Activated CD4-positive, alpha-beta T cell treated with anti-CD3 and anti-CD28 coated beads for 24 hours (primary cell): Measurements from ENCODE around the gene BRCA1.
"Not testable (repeated sequence)": the region's sequence is repeated elsewhere in the genome, so short reads cannot be mapped to it uniquely, and the experiment has no call there.

Experiments used
- DNase-seq, 2 donors: peaks; one replicate each; pipeline ENCODE4 v3.0.0-alpha.2; 2020; ENCODE audit warnings: low read depth in 2 of 2

The BRCA1 gene

GRCh38 chr17:43134774-43135453 lies 9.8 kb upstream of the BRCA1 start:
- DNase-seq, result no peak

DNA sequence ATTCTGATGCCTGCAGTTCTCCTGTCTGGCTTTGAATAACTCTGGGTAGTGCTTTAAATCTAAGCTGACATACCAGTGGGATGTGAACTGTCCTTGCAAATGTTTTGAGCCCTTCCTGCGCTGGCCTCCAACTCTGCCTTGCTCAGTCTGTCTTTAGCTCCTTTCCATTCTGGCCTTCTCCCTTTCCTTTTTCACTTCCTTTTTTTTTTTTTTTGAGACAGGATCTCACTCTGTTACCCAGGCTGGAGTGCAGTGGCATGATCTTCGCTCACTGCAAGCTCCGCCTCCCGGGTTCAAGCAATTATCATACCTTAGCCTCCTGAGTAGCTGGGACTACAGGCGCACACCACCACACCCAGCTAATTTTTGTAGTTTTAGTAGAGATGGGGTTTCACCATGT lies 8.3 kb upstream of the BRCA1 start:
- DNase-seq, result not testable (repeated sequence)

DNA sequence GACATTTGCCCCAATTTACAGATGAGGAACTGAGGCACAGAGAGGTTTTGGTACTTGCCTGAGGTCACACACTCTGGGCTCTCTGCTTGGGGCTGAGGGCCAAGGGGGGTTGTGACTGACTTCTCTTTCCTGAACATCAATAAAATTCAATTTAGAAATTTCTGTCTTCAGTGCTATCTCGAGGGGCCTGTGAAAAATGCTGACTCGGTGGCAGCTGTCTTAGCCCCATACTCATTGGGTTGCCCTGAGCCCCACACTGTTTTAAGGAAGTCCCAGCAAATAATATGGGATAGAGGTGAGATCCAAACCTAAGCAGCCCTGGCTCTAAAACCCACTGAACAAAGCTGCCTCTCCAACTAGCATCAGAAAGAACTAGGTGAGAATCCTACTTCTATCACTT lies 7.0 kb upstream of the BRCA1 start:
- DNase-seq, result no peak

DNA sequence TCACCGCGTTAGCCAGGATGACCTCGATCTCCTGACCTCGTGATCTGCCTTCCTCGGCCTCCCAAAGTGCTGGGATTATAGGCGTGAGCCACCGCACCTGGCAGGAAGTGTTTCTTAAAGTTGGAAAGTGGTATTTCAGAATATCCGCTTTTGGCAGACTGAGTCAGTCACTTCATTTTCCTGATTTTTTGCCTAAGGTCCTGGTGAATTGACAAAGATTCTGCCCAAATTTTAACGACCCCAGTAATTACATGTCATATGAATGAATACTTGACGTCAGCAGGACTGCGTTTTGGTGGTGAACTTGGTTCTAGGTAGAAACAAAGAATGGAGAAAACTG lies 4.5 kb upstream of the BRCA1 start:
- DNase-seq, result no peak

- not testable (repeated sequence) for DNase-seq
Observed at GRCh38 chr17:43127333-43127876, 2.2 kb upstream of the BRCA1 start.

DNA sequence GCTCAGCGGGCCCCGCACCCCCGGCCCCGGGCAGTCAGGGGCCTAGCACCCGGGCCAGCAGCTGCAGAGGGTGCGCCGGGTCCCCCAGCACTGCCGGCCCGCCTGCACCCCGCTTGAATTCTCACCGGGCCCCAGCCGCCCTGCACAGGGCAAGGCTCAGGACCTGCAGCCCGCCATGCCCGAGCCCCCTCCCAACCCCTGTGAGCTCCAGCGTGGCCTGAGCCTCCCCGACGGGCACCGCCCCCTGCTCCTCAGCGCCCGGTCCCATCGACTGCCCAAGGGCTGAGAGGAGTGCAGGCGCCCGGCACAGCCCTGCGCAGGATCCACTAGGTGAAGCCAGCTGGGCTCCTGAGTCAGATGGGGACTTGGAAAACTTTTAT lies 1.7 kb upstream of the BRCA1 start:
- DNase-seq, result no peak

- peak in 1 of 2 donors; percentile 7 for DNase-seq
Observed at GRCh38 chr17:43125967-43126910, 1.1 kb upstream of the BRCA1 start.

DNA sequence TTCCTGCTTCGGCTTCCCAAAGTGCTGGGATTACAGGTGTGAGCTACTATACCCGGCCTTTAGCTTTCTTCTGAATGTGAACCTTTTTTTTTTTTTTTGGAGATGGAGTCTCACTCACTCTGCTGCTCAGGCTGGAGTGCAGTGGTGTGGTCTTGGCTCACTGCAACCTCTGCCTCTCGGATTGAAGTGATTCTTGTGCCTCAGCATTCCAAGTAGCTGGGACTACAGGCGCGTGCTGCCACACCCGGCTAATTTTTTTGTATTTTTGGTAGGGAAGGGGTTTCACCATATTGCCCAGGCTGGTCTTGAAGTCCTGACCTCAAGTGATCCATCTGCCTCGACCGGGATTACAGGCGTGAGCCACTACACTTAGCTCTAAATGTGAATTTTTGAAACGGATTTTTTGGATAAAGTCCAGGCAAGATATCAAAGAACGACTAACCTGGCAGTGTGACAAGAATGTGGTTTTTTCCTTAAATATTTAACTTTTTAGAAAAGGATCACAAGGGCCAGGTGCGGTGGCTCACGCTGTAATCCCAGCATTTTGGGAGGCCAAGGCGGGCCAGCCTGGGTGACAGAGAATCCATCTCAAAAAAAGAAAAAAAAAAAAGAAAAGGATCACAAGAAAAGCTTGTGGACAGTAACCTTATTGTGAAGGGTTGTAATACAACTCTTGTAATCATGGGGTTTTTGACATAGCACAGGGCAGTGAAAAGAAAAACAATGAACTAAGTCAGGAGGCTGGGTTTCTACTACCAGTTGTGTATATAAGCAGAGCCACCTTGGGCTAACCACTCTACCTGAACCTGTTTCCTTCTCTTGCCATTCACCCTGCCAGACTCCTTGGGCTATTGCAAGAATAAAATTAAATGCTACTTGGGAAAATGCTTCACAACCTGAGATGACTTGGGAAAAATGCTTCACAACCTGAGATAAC lies 6.2 kb downstream of the BRCA1 start:
- DNase-seq, result no peak

- DNase-seq, result no peak
Observed at GRCh38 chr17:43114151-43114552, 11.0 kb downstream of the BRCA1 start.

- no peak for DNase-seq
Observed at GRCh38 chr17:43106552-43106951, 18.6 kb downstream of the BRCA1 start.

- DNase-seq, result no peak
Observed at GRCh38 chr17:43105146-43105545, 20.0 kb downstream of the BRCA1 start.

- no peak for DNase-seq
Observed at GRCh38 chr17:43104665-43105064, 20.5 kb downstream of the BRCA1 start.

GRCh38 chr17:43095364-43095763 lies 29.8 kb downstream of the BRCA1 start:
- DNase-seq, result not testable (repeated sequence)

- DNase-seq, result no peak
Observed at GRCh38 chr17:43094129-43094835, 30.9 kb downstream of the BRCA1 start.

DNA sequence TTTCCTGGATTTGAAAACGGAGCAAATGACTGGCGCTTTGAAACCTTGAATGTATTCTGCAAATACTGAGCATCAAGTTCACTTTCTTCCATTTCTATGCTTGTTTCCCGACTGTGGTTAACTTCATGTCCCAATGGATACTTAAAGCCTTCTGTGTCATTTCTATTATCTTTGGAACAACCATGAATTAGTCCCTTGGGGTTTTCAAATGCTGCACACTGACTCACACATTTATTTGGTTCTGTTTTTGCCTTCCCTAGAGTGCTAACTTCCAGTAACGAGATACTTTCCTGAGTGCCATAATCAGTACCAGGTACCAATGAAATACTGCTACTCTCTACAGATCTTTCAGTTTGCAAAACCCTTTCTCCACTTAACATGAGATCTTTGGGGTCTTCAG lies 32.3 kb downstream of the BRCA1 start:
- DNase-seq, result no peak

DNA sequence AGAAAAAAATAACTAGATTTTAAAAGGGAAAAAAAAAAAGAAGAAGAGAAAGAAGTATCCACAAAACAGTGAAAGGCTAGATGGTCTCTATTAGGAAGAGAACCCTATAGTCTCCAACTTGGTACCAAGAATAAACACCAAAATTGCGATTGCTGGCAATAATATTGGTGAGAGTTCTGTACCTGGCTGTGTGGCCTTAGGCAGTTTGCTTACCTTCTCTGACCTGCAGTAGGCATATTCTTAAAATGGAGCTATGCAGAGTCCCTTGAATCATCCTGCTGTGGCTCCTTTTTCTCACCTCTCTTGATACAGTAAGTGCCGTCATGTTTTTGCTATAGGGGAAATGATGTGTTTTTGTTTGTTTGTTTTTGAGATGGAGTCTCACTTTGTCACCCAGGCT lies 35.1 kb downstream of the BRCA1 start:
- no peak for DNase-seq

DNA sequence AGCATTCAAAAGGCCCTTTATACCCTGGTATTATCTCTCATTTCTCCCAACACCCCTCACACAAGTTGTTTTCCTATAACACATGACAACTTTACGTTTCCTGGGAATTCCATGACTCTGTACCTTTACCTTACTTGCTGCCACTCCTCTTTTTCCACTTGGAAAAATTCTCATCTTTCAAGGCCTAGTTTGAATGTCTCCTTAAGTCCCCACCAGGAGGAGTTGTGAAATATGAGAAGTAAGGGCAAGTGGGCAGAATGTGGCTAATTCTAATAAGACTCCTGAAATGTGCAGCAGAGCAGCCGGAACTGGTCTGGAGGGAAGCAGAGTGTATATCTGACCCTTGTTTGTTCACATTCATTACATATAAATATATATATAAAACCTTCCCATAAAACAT lies 39.7 kb downstream of the BRCA1 start:
- no peak for DNase-seq

- no peak for DNase-seq
Observed at GRCh38 chr17:43079641-43080302, 45.4 kb downstream of the BRCA1 start.

GRCh38 chr17:43074869-43075268 lies 50.3 kb downstream of the BRCA1 start:
- no peak for DNase-seq

- DNase-seq, result no peak
Observed at GRCh38 chr17:43070872-43071271, 54.3 kb downstream of the BRCA1 start.

DNA sequence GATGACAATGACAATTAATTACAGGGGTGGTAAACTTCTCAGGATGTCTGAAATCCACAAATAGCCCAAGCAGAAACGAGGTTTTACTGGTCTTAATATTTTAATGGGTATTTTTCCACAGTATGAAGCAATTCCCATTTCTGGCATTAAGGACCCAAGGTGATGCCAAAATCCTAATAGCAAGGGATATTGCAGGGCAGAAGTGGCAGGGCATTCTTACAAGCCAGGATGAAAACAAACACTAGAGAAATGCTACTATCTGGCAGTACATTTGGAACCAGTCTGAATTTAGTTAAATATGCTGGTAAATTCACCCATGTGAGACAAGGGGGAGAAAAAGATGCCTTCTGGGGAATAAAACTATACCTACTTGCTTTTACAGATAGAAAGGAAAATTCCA lies 54.9 kb downstream of the BRCA1 start:
- DNase-seq, result no peak
